IMR-90 (cell line): ENCODE measurements around the gene GNAO1. TPM values are rescaled to one million over a fixed set of nuclear protein-coding genes. Genes with fewer than 3 reads are reported as not detected.
A peak's percentile ranks its signal among the peaks of the same experiment; 100 is the strongest.

Experiments used
- ATAC-seq: fragments of 200-7000 bp; cut with Tn5 transposase; 2 replicates; pipeline ENCODE4 v1.9.1; 2020; ENCODE audit warnings: low read depth, mild to moderate bottlenecking, moderate library complexity
- BruUV-seq: library from RNA; stranded (reverse); fragments of 400-500 nt; replicated peaks from 2 replicates; lab custom pipeline; 2021; lab: Mats Ljungman, UMichigan
- CTCF ChIA-PET: fragments of 300-600 bp; formaldehyde crosslinking; extraction: SDS; loops from one replicate; lab custom pipeline; 2021; ENCODE audit warnings: antibody characterized with exemption; lab: Yijun Ruan, JAX
- POLR2A ChIA-PET: fragments of 300-600 bp; sonication (Branson Sonifier 250); formaldehyde crosslinking; loops from one replicate; lab custom pipeline; 2022; ENCODE audit warnings: antibody characterized with exemption; ENCODE audit not compliant: unreplicated experiment; lab: Charles Lee
- DNase-seq: peaks from one replicate; pipeline ENCODE4 v3.0.0; 2013
- H2AFZ ChIP-seq: replicated peaks from 2 replicates; pipeline ENCODE3; 2013; ENCODE audit warnings: low read length, mild to moderate bottlenecking; ENCODE audit not compliant: poor library complexity
- H2AK5ac ChIP-seq: 2 replicates; pipeline ENCODE4 v1.6.1; 2013; ENCODE audit warnings: low read depth, low read length, inconsistent platforms
- H2AK9ac ChIP-seq: replicated peaks from 2 replicates; pipeline ENCODE3; 2013; ENCODE audit warnings: mild to moderate bottlenecking, low read depth, low read length, moderate library complexity; ENCODE audit not compliant: poor library complexity
- H2BK120ac ChIP-seq: 2 replicates; pipeline ENCODE4 v1.6.1; 2013; ENCODE audit warnings: low read depth, low read length, inconsistent platforms
- H2BK15ac ChIP-seq: 3 replicates; pipeline ENCODE4 v1.6.1; 2013; ENCODE audit warnings: low read depth, low read length, inconsistent platforms
- H2BK20ac ChIP-seq: 2 replicates; pipeline ENCODE4 v1.6.1; 2013; ENCODE audit warnings: low read depth, mild to moderate bottlenecking, inconsistent platforms, low read length, moderate library complexity
- H2BK5ac ChIP-seq: 2 replicates; pipeline ENCODE4 v1.6.1; 2013; ENCODE audit warnings: mild to moderate bottlenecking, low read depth, low read length, inconsistent platforms; ENCODE audit not compliant: poor library complexity, severe bottlenecking
- H3K14ac ChIP-seq: replicated peaks from 2 replicates; pipeline ENCODE4 v1.6.1; 2013; ENCODE audit warnings: low read depth, low read length, inconsistent platforms
- H3K18ac ChIP-seq: 2 replicates; pipeline ENCODE4 v1.6.1; 2013; ENCODE audit warnings: low read depth, low read length, control low read depth
- H3K23ac ChIP-seq: 2 replicates; pipeline ENCODE4 v1.6.1; 2013; ENCODE audit warnings: low read depth, low read length, inconsistent platforms
- H3K27ac ChIP-seq: 2 replicates; pipeline ENCODE4 v1.5.1; 2013; ENCODE audit warnings: mild to moderate bottlenecking, control low read depth, low read length; ENCODE audit not compliant: insufficient read depth
- H3K27me3 ChIP-seq: 2 replicates; pipeline ENCODE4 v1.6.1; 2013; ENCODE audit warnings: low read length; ENCODE audit not compliant: control insufficient read depth, insufficient read depth
- H3K36me3 ChIP-seq: 2 replicates; pipeline ENCODE4 v1.6.1; 2013; ENCODE audit warnings: low read length, mixed read lengths; ENCODE audit not compliant: control insufficient read depth, insufficient read depth
- H3K4ac ChIP-seq: 2 replicates; pipeline ENCODE4 v1.6.1; 2013; ENCODE audit warnings: low read depth, low read length, inconsistent platforms
- H3K4me1 ChIP-seq: 2 replicates; pipeline ENCODE4 v1.6.1; 2013; ENCODE audit warnings: low read length, mixed read lengths; ENCODE audit not compliant: control insufficient read depth, insufficient read depth
- H3K4me2 ChIP-seq: 2 replicates; pipeline ENCODE4 v1.6.1; 2013; ENCODE audit warnings: low read depth, mild to moderate bottlenecking, control low read depth, low read length, moderate library complexity
- H3K4me3 ChIP-seq: 2 replicates; pipeline ENCODE4 v1.5.1; 2013; ENCODE audit warnings: low read depth, mild to moderate bottlenecking, control low read depth, low read length, moderate library complexity; ENCODE audit not compliant: insufficient read depth
- H3K56ac ChIP-seq: 2 replicates; pipeline ENCODE4 v1.6.1; 2013; ENCODE audit warnings: low read length, inconsistent platforms; ENCODE audit not compliant: insufficient read depth; ENCODE audit errors: extremely low read depth
- H3K79me1 ChIP-seq, 2 experiments: 2 replicates each; pipeline ENCODE4 v1.6.1; 2013; ENCODE audit warnings: low read length in 2 of 2, inconsistent platforms in 1 of 2, low read depth in 1 of 2
- H3K9ac ChIP-seq: 2 replicates; pipeline ENCODE4 v1.6.1; 2013; ENCODE audit warnings: low read depth, low read length, control low read depth
- H3K9me1 ChIP-seq: 2 replicates; pipeline ENCODE4 v1.6.1; 2013; ENCODE audit warnings: low read length, inconsistent platforms; ENCODE audit not compliant: insufficient read depth
- H3K9me3 ChIP-seq: 2 replicates; pipeline ENCODE4 v1.6.1; 2013; ENCODE audit warnings: low read length; ENCODE audit not compliant: control insufficient read depth, insufficient read depth
- H4K20me1 ChIP-seq: 2 replicates; pipeline ENCODE4 v1.6.1; 2013; ENCODE audit warnings: low read length, inconsistent platforms; ENCODE audit not compliant: insufficient read depth
- H4K5ac ChIP-seq: 2 replicates; pipeline ENCODE4 v1.6.1; 2013; ENCODE audit warnings: mild to moderate bottlenecking, low read depth, low read length, control low read depth
- H4K8ac ChIP-seq, 2 experiments: 2 replicates each; pipeline ENCODE4 v1.6.1; 2013; ENCODE audit warnings: low read depth in 2 of 2, low read length in 2 of 2, control low read depth in 1 of 2, inconsistent platforms in 1 of 2
- H4K91ac ChIP-seq: 2 replicates; pipeline ENCODE4 v1.6.1; 2013; ENCODE audit warnings: low read depth, low read length, inconsistent platforms; ENCODE audit not compliant: insufficient read depth
- MAZ ChIP-seq: IDR thresholded peaks from 2 replicates; pipeline ENCODE4 v1.6.1; 2012; ENCODE audit warnings: low read depth, mild to moderate bottlenecking, low read length, improper control_type of control experiment, moderate library complexity, borderline replicate concordance
- RAD21 ChIP-seq: IDR thresholded peaks from 2 replicates; pipeline ENCODE4 v1.6.1; 2012; ENCODE audit warnings: low read length, improper control_type of control experiment
- WGBS, 2 experiments: methylation state at CpG; one replicate each; pipeline versions ENCODE4 v1.1.5 to v1.1.7; 2013; ENCODE audit warnings: missing lambda C conversion rate in 2 of 2; ENCODE audit not compliant: insufficient read length in 1 of 2; ENCODE audit errors: extremely low coverage in 2 of 2; 5-methylcytosine and 5-hydroxymethylcytosine counted together
- dilution Hi-C: fragments of 300-500 bp; cut with HindIII; formaldehyde crosslinking; loops from one replicate; pipeline ENCODE4 v1.14.3; 2018; ENCODE audit warnings: low sequenced_read_pairs; ENCODE audit not compliant: unreplicated experiment
- in situ Hi-C: fragments of 300-500 bp; cut with MboI; formaldehyde crosslinking; loops from 3 replicates; pipeline ENCODE4 v1.14.3; 2019; ENCODE audit warnings: low sequenced_read_pairs, inconsistent platforms, mixed read lengths
- intact Hi-C: fragments of 100-400 bp; cut with micrococcal nuclease; formaldehyde crosslinking; loops from 2 replicates; pipeline ENCODE4 v1.10.0; 2022
- polyA plus RNA-seq, 3 experiments: library from polyadenylated mRNA; depleted of rRNA; stranded (reverse); fragments of >200 nt; gene quantifications; 2 replicates each; pipeline ENCODE4 v1.2.3, GENCODE V29; 2012; ENCODE audit warnings: low replicate concordance in 1 of 3
- total RNA-seq: library from RNA; depleted of rRNA; stranded (reverse); fragments of >200 nt; gene quantifications from 2 replicates; pipeline ENCODE4 v1.2.3, GENCODE V29; 2012

The GNAO1 gene
- total and polyA plus RNA-seq, 2 of the 4 experiments (the other 2 are of a cell fraction) = under 0.01 to 0.07 TPM

GRCh38 chr16:56193951-56194726 is 2.9 kb downstream of the GNAO1 start:
- Histone ChIP-seq H3K4me2 (peak overlapping the region; percentile 73), H4K20me1 (no peaks in the 10 kb centered on the region), H3K36me3 (no peaks in the 10 kb centered on the region), H4K8ac (no peak overlapping the region), H3K4ac (no peak overlapping the region), H3K23ac (no peak overlapping the region), H3K4me3 (no peak overlapping the region), H4K5ac (no peak overlapping the region), H2BK15ac (no peak overlapping the region), H2AK9ac (no peak overlapping the region), H2AK5ac (no peak overlapping the region), H3K14ac (no peak overlapping the region), H3K9me1 (no peaks in the 10 kb centered on the region), H3K9ac (no peak overlapping the region), H3K9me3 (0 out of 2 replicates have a peak, but pooled peaks cover 5% of the 10 kb centered on the region), H3K27me3 (peaks cover 60% of the 10 kb centered on the region), H4K91ac (no peak overlapping the region), H3K4me1 (no peaks in the 10 kb centered on the region; the same call in 1 of the 2 replicates), H3K56ac (no peak overlapping the region), H2BK20ac (no peak overlapping the region), H2AFZ (peak overlapping the region; percentile 4), H3K79me1 (no peaks in the 10 kb centered on the region), H2BK120ac (no peak overlapping the region), H2BK5ac (no peak overlapping the region), H3K27ac (no peak overlapping the region), H3K18ac (no peak overlapping the region)
- ATAC-seq (peak; percentile 78), DNase-seq (peak; percentile 55)
- intact Hi-C loops = loop anchor here (2.0 to 5.0 kb wide), 2 partner anchors 108 to 125 kb away; no protein-coding TSS in a partner anchor
- ChIA-PET POLR2A (no interaction called here), CTCF (no interaction called here)
- dilution Hi-C loops = no loop called here
- TF ChIP-seq MAZ = peak; percentile 39; the same call in 1 of the 2 replicates
- no peak for TF ChIP-seq RAD21
- no TSS peak for BruUV-seq
- WGBS, 2 experiments = 4% methylated on average over 13 of the region's 48 CpGs; no CpG with 5 or more reads in 1 of the 2 experiments
- in situ Hi-C loops = no loop called here
